ENCODE measurements around the gene CRISPLD2.

CRISPLD2 gene

DNA sequence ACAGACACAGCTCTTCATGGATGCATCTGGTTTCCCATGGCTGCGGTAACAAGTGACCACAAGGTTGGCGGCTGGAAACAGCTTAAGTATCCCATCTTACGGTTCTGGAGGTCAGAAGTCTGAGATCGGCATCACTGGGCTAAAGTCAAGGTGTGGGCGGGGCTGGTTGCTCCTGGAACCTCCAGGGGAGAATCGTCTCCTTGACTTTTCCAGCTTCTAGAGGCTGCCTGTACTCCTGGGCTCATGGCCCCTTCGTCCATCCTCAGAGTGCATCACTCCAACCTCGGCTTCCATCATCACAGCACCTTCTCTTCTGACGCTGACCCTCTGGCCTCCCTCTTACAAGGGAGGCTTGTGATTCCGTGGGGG, 12.9 kb upstream of the CRISPLD2 start:
- ChIA-PET CTCF (interaction anchor here (0.6 kb wide), 1 partner anchor 14 kb away, joined by 4 read pairs; no protein-coding TSS in a partner anchor), POLR2A (ENCODE audit: low non-redundant PET) (interaction anchor here (0.5 to 0.7 kb wide), 2 partner anchors 34 to 51 kb away, joined by 3 read pairs; no protein-coding TSS in a partner anchor)
- H3K27ac ChIP-seq, result no peak overlapping the region
- TF ChIP-seq, protein P1, sequence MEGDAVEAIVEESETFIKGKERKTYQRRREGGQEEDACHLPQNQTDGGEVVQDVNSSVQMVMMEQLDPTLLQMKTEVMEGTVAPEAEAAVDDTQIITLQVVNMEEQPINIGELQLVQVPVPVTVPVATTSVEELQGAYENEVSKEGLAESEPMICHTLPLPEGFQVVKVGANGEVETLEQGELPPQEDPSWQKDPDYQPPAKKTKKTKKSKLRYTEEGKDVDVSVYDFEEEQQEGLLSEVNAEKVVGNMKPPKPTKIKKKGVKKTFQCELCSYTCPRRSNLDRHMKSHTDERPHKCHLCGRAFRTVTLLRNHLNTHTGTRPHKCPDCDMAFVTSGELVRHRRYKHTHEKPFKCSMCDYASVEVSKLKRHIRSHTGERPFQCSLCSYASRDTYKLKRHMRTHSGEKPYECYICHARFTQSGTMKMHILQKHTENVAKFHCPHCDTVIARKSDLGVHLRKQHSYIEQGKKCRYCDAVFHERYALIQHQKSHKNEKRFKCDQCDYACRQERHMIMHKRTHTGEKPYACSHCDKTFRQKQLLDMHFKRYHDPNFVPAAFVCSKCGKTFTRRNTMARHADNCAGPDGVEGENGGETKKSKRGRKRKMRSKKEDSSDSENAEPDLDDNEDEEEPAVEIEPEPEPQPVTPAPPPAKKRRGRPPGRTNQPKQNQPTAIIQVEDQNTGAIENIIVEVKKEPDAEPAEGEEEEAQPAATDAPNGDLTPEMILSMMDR (conservative IDR thresholded peaks at IDR 0.05; ENCODE audit: low read depth), result no peak
- DNase-seq (ENCODE audit: low spot score), result no peak

DNA sequence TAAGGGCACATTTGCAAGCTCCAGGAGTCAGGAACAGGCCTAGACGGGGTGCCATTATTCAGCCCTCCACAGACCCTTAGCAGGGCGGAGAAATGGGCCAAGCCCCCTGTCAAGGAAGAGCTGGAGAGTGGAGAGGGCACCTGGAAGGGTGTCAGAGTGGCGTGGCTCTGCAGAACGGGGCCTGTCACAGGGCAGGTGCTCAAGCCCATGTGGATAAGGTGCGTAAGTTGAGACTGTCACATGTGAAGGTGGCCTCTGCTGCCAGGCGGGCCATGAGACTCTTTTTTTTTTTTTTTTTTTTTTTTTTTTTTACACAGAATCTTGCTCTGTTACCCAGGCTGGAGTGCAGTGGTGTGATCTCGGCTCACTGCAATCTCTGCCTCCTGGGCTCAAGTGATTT, 12.0 kb upstream of the CRISPLD2 start:
- CTCF ChIA-PET, result interaction anchor here (0.6 kb wide), 1 partner anchor 91 kb away, joined by 3 read pairs; no protein-coding TSS in a partner anchor
- H3K27ac ChIP-seq, result no peak overlapping the region
- POLR2A ChIA-PET (ENCODE audit: low non-redundant PET), result no interaction called here
- TF ChIP-seq, protein P1 (conservative IDR thresholded peaks at IDR 0.05; ENCODE audit: low read depth), result no peak
- DNase-seq (ENCODE audit: low spot score), result no peak

DNA sequence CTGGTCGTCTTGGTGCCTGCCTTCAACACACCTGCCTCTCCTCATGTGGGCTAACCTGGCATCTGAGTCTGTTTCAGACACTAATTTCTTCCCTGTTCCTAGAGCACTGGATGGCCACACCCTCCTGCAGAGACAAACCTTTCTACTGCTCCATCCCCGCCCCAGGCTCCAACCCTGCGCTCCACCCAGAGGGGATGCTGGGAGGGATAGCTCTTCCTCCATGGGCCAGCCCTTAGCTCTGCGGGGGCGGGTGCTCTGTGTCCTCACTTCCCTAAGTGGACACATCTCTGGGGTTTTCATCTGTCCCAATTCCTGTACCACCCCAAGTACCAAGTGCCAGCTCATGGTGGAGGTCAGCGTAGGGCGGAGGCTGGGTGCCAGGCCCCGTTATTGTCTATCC, 11.0 kb upstream of the CRISPLD2 start:
- POLR2A ChIA-PET (ENCODE audit: low non-redundant PET), result no interaction called here
- DNase-seq (ENCODE audit: low spot score), result no peak
- H3K27ac ChIP-seq, result no peak overlapping the region
- CTCF ChIA-PET, result no interaction called here
- TF ChIP-seq, protein P1 (conservative IDR thresholded peaks at IDR 0.05; ENCODE audit: low read depth), result no peak

DNA sequence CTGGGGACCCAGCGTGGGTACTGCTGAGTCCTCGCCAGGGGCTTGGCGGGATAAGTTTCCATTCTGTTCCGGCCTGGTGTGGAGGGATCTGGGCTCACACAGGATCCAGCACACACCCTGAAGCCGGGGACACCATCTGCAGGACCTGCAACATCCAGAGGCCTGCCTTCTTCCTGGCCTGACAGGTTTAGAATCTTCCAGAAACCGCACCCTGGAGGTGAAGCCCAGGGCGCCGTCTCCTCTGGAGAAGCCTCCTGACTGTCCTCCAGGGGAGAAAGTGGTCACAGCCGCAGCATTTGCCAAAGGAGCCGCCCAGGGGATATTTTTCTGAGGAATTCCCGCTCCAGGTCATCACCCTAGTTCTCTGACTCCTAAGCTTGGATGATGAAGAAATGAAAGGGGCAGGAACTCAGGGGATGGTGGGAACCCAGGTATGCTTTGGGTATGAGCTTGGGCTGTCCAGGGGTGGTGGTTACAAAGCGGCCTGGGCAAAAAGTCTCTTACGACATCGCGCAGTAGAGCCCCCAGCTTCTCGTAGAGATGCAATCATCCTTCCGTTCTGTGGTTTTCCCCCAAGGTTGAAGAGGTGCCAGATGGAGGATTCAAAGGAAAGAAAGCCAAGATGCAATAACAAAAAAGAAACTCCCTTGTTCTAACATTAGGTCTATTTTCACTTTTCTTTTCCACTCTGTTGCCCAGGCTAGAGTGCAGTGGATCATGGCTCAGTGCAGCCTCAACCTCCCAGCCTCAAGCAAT, 9.1 kb upstream of the CRISPLD2 start:
- TF ChIP-seq, protein P1 (conservative IDR thresholded peaks at IDR 0.05; ENCODE audit: low read depth), result no peak
- ChIA-PET CTCF (interaction anchor here (0.7 kb wide), 1 partner anchor 171 kb away, joined by 3 read pairs; no protein-coding TSS in a partner anchor), POLR2A (ENCODE audit: low non-redundant PET) (no interaction called here)
- DNase-seq (ENCODE audit: low spot score), result no peak
- no peak overlapping the region for H3K27ac ChIP-seq

DNA sequence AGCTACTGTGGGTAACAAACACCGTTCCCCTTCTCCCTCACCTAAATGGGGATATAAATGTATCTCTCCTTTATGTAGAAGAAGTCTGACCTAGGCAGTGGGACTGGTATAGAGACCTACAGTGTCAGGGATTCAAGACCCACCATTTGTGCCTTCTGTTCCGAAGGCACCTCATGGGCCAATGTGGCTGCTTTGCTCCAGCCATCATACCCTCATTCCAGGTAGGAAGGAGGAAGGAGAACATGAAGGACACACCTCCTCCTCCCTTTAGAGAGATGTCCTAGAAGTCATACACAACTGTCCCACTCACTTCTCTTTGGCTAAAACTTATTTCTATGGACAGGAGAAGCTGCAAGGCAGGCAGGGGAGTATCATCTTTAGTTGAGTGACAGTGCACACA, 8.3 kb upstream of the CRISPLD2 start:
- no peak for DNase-seq (ENCODE audit: low spot score)

DNA sequence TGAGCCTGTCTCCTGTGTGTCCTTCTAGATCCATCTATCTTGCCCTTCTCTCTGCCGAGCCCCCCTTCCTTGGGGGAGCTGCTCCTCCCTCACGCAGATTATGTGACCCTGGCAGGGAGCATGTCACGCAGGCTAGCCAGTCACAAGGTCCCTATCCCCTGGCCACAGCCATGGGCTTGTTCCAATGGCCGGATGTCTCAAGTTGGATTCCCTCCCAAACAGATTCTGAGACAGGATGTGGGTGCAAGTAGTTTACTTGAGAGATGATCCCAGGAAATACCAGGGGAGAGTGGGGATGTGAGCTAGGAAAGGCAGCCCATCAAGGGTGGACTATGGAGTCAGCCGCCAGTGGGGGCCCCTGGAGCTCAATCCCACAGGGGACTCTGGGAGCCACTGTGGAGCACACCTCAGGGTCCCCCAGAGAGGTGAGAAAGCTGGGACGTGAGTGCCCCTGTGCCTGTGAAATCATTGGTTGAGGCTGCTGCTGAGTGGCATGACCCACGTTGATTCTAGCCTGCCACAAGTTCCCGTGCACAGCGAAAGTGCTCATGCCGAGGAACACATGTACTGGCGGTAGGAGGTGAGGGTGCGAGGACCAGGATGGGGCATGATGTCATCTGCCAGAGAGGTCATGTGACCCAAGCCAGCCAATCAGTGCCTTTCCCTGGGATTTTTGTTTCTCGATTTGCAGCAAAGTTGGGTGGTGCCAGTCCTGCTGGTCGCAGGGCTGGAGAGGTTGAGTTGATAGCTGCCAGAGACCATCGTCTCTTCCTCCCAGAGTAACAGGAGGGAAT, 6.4 kb upstream of the CRISPLD2 start:
- TF ChIP-seq, protein P1 (conservative IDR thresholded peaks at IDR 0.05; ENCODE audit: low read depth), result no peak
- H3K27ac ChIP-seq, result no peak overlapping the region
- DNase-seq (ENCODE audit: low spot score), result no peak
- ChIA-PET POLR2A (ENCODE audit: low non-redundant PET) (no interaction called here), CTCF (interaction anchor here (0.5 to 0.7 kb wide), 2 partner anchors 140 to 141 kb away, joined by 3 to 4 read pairs; no protein-coding TSS in a partner anchor)

More for the DNA sequence above, 8.3 kb upstream of the CRISPLD2 start:
- CTCF ChIA-PET, result no interaction called here
- POLR2A ChIA-PET (ENCODE audit: low non-redundant PET), result no interaction called here
- no peak overlapping the region for H3K27ac ChIP-seq
- TF ChIP-seq, protein P1 (conservative IDR thresholded peaks at IDR 0.05; ENCODE audit: low read depth), result no peak
